Liver (tissue), 9 donors: ENCODE data around the gene DPYSL4. TPM values are rescaled to one million over a fixed set of nuclear protein-coding genes. Genes with fewer than 3 reads are reported as not detected.

Experiments used
- DNase-seq: peaks from one replicate; pipeline ENCODE4 v3.0.0-alpha.2; 2017; ENCODE audit warnings: low spot score
- H3K27ac ChIP-seq, 2 donors: one replicate each; pipeline ENCODE4 v1.7.0; 2013; ENCODE audit warnings: inconsistent platforms in 2 of 2, low read length in 2 of 2, control low read depth in 1 of 2, low read depth in 1 of 2, mild to moderate bottlenecking in 1 of 2
- H3K27me3 ChIP-seq, 4 donors: one replicate each; pipeline versions ENCODE4 v1.6.1 to v1.7.0; 2013; ENCODE audit warnings: low read length in 3 of 4, inconsistent platforms in 1 of 4, mild to moderate bottlenecking in 1 of 4, moderate library complexity in 1 of 4; ENCODE audit not compliant: control insufficient read depth in 4 of 4, insufficient read depth in 4 of 4
- H3K36me3 ChIP-seq, 4 donors: one replicate each; pipeline versions ENCODE4 v1.6.1 to v1.7.0; 2013; ENCODE audit warnings: low read length in 3 of 4, mild to moderate bottlenecking in 3 of 4, low read depth in 1 of 4, moderate library complexity in 1 of 4; ENCODE audit not compliant: control insufficient read depth in 4 of 4, insufficient read depth in 3 of 4
- H3K4me1 ChIP-seq, 4 donors: one replicate each; pipeline versions ENCODE4 v1.6.1 to v1.7.0; 2013; ENCODE audit warnings: low read length in 3 of 4, mild to moderate bottlenecking in 3 of 4, moderate library complexity in 1 of 4; ENCODE audit not compliant: control insufficient read depth in 4 of 4, insufficient read depth in 4 of 4
- H3K4me3 ChIP-seq, 3 donors: one replicate each; pipeline versions ENCODE4 v1.6.1 to v1.7.0; 2013; ENCODE audit warnings: low read length in 3 of 3, control low read depth in 1 of 3, low read depth in 1 of 3, mild to moderate bottlenecking in 1 of 3
- H3K9ac ChIP-seq, 2 donors: one replicate each; pipeline ENCODE4 v1.7.0; 2013; ENCODE audit warnings: low read length in 2 of 2, mild to moderate bottlenecking in 2 of 2, moderate library complexity in 2 of 2, control low read depth in 1 of 2, low read depth in 1 of 2
- H3K9me3 ChIP-seq, 4 donors: one replicate each; pipeline versions ENCODE4 v1.6.1 to v1.7.0; 2013; ENCODE audit warnings: low read length in 3 of 4; ENCODE audit not compliant: control insufficient read depth in 4 of 4
- ATF3 ChIP-seq: IDR thresholded peaks from 2 replicates; pipeline ENCODE4 v1.6.1; 2016; ENCODE audit warnings: antibody characterized with exemption
- EGR1 ChIP-seq, 2 donors: IDR thresholded peaks; 2 replicates each; pipeline ENCODE4 v1.6.1; 2016 to 2018; ENCODE audit warnings: antibody characterized with exemption in 2 of 2, low read depth in 2 of 2
- FOXA2 ChIP-seq: IDR thresholded peaks from 2 replicates; pipeline ENCODE4 v1.6.1; 2016; ENCODE audit warnings: antibody characterized with exemption
- GABPA ChIP-seq, 2 donors: IDR thresholded peaks in 1 of 2; conservative IDR thresholded peaks in 1 of 2; 2 replicates each; pipeline ENCODE4 v1.6.1; 2016; ENCODE audit warnings: antibody characterized with exemption in 2 of 2, mild to moderate bottlenecking in 1 of 2, moderate library complexity in 1 of 2
- HNF4A ChIP-seq, 2 donors: conservative IDR thresholded peaks; 2 replicates each; pipeline ENCODE4 v1.6.1; 2016; ENCODE audit warnings: antibody characterized with exemption in 2 of 2, mild to moderate bottlenecking in 2 of 2
- NR2F2 ChIP-seq: IDR thresholded peaks from 2 replicates; pipeline ENCODE4 v1.6.1; 2016; ENCODE audit warnings: antibody characterized with exemption
- RAD21 ChIP-seq, 2 donors: IDR thresholded peaks; 2 replicates each; pipeline ENCODE4 v1.6.1; 2016; ENCODE audit warnings: antibody characterized with exemption in 2 of 2, mild to moderate bottlenecking in 2 of 2
- REST ChIP-seq: IDR thresholded peaks from 2 replicates; pipeline ENCODE4 v1.6.1; 2016; ENCODE audit warnings: antibody characterized with exemption, mild to moderate bottlenecking
- SP1 ChIP-seq: IDR thresholded peaks from 2 replicates; pipeline ENCODE4 v1.6.1; 2018; ENCODE audit warnings: antibody characterized with exemption, mild to moderate bottlenecking
- whole genome bisulfite sequencing: extraction: QIAGEN DNeasy Blood & Tissue Kit; methylation state at CpG from one replicate; pipeline ENCODE4 v1.1.7; 2013; 5-methylcytosine and 5-hydroxymethylcytosine counted together
- polyA plus RNA-seq, 2 donors: library from polyadenylated mRNA; stranded (reverse) in 1 of 2; unstranded in 1 of 2; fragments of 200-250 nt in 1 of 2; fragments of >200 nt in 1 of 2; fragmentation: Nextera tagmentation in 1 of 2; extraction: Ambion mirVana in 1 of 2; gene quantifications; one replicate each; pipeline versions ENCODE4 v1.2.1 to v1.2.3, GENCODE V29; 2013 to 2015
- total RNA-seq, 2 donors: library from RNA; depleted of rRNA; stranded (reverse); fragments of >200 nt; gene quantifications; one replicate each; pipeline ENCODE4 v1.2.3, GENCODE V29; 2014
- TF ChIP-seq, protein P1 (sequence below): IDR thresholded peaks from 2 replicates; pipeline ENCODE4 v1.6.1; 2016; ENCODE audit warnings: antibody characterized with exemption
- donor health status: healthy.
- donor health status: healthy.
- donor health status: healthy.
- donor health status: healthy.
- donor health status: healthy.

DPYSL4 gene
- total and polyA plus RNA-seq, 4 donors: 0.19 to 2.2 (median 0.26) TPM

- H3K9me3 ChIP-seq: no peaks in the 10 kb centered on the region
- no peaks in the 10 kb centered on the region for H3K36me3 ChIP-seq
- TF ChIP-seq, protein P1, sequence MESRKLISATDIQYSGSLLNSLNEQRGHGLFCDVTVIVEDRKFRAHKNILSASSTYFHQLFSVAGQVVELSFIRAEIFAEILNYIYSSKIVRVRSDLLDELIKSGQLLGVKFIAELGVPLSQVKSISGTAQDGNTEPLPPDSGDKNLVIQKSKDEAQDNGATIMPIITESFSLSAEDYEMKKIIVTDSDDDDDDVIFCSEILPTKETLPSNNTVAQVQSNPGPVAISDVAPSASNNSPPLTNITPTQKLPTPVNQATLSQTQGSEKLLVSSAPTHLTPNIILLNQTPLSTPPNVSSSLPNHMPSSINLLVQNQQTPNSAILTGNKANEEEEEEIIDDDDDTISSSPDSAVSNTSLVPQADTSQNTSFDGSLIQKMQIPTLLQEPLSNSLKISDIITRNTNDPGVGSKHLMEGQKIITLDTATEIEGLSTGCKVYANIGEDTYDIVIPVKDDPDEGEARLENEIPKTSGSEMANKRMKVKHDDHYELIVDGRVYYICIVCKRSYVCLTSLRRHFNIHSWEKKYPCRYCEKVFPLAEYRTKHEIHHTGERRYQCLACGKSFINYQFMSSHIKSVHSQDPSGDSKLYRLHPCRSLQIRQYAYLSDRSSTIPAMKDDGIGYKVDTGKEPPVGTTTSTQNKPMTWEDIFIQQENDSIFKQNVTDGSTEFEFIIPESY: no peak
- TF ChIP-seq FOXA2 (no peak), SP1 (no peak), RAD21 (IDR thresholded peaks at IDR 0.05) (no peak), REST (no peak), EGR1 (IDR thresholded peaks at IDR 0.05; ENCODE audit: low read depth in 2 of 2) (no peak), HNF4A (conservative IDR thresholded peaks at IDR 0.05) (no peak), NR2F2 (no peak), ATF3 (no peak), GABPA (IDR thresholded peaks at IDR 0.05 in 1 of 2, conservative IDR thresholded peaks at IDR 0.05 in 1 of 2) (no peak)
- H3K9ac ChIP-seq: no peak overlapping the region
- H3K4me1 ChIP-seq: no peaks in the 10 kb centered on the region
- H3K27me3 ChIP-seq: peaks cover 0 to 3% (median 0%) of the 10 kb centered on the region in 4 donors
- no peak overlapping the region for H3K4me3 ChIP-seq
- H3K27ac ChIP-seq: no peak overlapping the region
- DNase-seq: no peak
- 81% methylated on average over 25 of the region's 25 CpGs for WGBS
Observed at GRCh38 chr10:132197271-132198067, 10.7 kb downstream of the DPYSL4 start.

- Histone ChIP-seq H3K36me3 (no peaks in the 10 kb centered on the region), H3K9me3 (no peaks in the 10 kb centered on the region), H3K27ac (no peak overlapping the region), H3K9ac (no peak overlapping the region), H3K27me3 (peaks cover 0 to 3% (median 0%) of the 10 kb centered on the region in 4 donors), H3K4me3 (no peak overlapping the region), H3K4me1 (no peaks in the 10 kb centered on the region)
- DNase-seq: no peak
- WGBS: 87% methylated on average over 3 of the region's 3 CpGs
- TF ChIP-seq SP1: no peak
Observed at GRCh38 chr10:132198068-132198370, 11.3 kb downstream of the DPYSL4 start.
